Lower leg skin (tissue), 3 donors: ENCODE data around the gene ASAP2.

Experiments
- CTCF ChIP-seq, 3 donors: fragments of 450-650 bp; IDR thresholded peaks; one replicate each; pipeline ENCODE4 v1.5.1; 2016; ENCODE audit warnings: antibody characterized with exemption in 3 of 3, mild to moderate bottlenecking in 3 of 3, moderate library complexity in 2 of 3
- POLR2A ChIP-seq, 2 donors: fragments of 450-650 bp; IDR thresholded peaks; one replicate each; pipeline ENCODE4 v1.6.1; 2016 to 2017; ENCODE audit warnings: antibody characterized with exemption in 2 of 2, mild to moderate bottlenecking in 1 of 2, moderate library complexity in 1 of 2

GRCh38 chr2:9244985-9245544, 38.5 kb downstream of the ASAP2 start:
- TF ChIP-seq POLR2A (IDR thresholded peaks at IDR 0.05) (no peak), CTCF (IDR thresholded peaks at IDR 0.05) (no peak)
